Effector memory CD4-positive, alpha-beta T cell (primary cell): ENCODE measurements around the gene HIVEP3.
"Not testable (repeated sequence)": the region's sequence is repeated elsewhere in the genome, so short reads cannot be mapped to it uniquely, and the experiment has no call there.

Experiments used
- DNase-seq, 3 donors: peaks; one replicate each; pipeline ENCODE4 v3.0.0-alpha.2; 2020
- H3K27ac ChIP-seq: 2 replicates; pipeline ENCODE4 v1.7.0; 2013; ENCODE audit warnings: mild to moderate bottlenecking, low read length, moderate library complexity; ENCODE audit not compliant: insufficient read depth, poor library complexity, severe bottlenecking
- H3K27me3 ChIP-seq: replicated peaks from 2 replicates; pipeline ENCODE4 v1.7.0; 2013; ENCODE audit warnings: mild to moderate bottlenecking, low read length; ENCODE audit not compliant: insufficient read depth, control insufficient read depth, poor library complexity, severe bottlenecking
- H3K36me3 ChIP-seq: 2 replicates; pipeline ENCODE4 v1.7.0; 2013; ENCODE audit warnings: mild to moderate bottlenecking, low read length, moderate library complexity; ENCODE audit not compliant: control insufficient read depth, insufficient read depth
- H3K4me1 ChIP-seq: 2 replicates; pipeline ENCODE4 v1.7.0; 2013; ENCODE audit warnings: low read length, mild to moderate bottlenecking; ENCODE audit not compliant: control insufficient read depth, insufficient read depth, poor library complexity, severe bottlenecking
- H3K4me3 ChIP-seq: 2 replicates; pipeline ENCODE4 v1.7.0; 2013; ENCODE audit warnings: low read length, low read depth, mild to moderate bottlenecking; ENCODE audit not compliant: insufficient read depth, poor library complexity, severe bottlenecking
- H3K9me3 ChIP-seq: 2 replicates; pipeline ENCODE4 v1.7.0; 2013; ENCODE audit warnings: mild to moderate bottlenecking, low read length, moderate library complexity; ENCODE audit not compliant: control insufficient read depth

HIVEP3 gene

DNA sequence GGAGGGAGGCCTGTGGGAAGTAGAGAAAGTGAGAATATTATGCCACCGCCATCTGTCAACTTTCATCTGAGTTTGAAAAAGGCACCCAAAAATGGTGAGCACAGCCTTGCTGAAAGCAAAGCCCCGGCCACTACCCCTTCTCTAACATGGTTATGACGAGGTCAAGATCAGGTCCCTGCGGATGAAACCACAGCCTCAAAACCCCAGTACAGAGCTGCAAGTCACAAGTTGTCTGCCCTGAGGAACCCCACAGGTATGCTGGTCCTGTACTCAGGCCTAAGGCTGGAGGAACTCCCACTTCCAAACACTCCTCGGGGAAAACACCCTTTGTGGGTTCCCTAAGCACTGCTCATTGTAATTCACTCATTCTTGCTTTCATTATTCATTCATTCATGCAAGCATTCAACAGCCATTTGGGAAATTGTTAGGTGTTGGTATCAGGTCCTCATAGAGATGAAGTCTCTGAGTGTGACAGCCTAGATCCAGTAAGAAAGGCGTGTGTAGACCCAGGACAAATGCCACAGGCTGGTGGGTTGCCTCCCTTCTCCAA lies 217.7 kb downstream of the HIVEP3 start:
- no peak overlapping the region for H3K27ac ChIP-seq
- DNase-seq, result no peak
- no peaks in the 10 kb centered on the region for H3K27me3 ChIP-seq
- H3K36me3 ChIP-seq, result no peaks in the 10 kb centered on the region
- H3K9me3 ChIP-seq, result no peaks in the 10 kb centered on the region
- H3K4me1 ChIP-seq, result no peaks in the 10 kb centered on the region
- H3K4me3 ChIP-seq, result no peak overlapping the region

DNA sequence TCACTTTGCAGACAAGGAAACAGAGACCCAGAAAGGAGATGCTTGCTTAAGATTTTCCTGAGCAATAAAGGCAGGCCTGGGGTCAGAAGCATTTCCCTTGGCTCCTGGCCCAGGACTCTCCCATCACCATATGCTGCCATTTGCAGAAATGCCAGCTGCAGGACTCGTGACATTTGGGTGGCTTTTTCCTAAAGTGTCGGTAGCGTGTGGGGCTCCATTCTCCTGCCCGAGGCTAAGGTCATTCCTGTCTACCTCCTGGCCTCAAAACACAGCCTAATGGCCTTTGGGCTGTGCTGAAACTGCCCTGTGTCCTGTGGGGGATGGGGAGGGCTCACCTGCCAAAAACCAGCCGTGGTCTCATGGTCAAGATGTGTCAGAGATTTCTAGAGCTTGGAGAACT lies 218.1 kb downstream of the HIVEP3 start:
- no peak overlapping the region for H3K27ac ChIP-seq
- H3K4me1 ChIP-seq, result no peaks in the 10 kb centered on the region
- H3K4me3 ChIP-seq, result no peak overlapping the region
- DNase-seq, result no peak
- no peaks in the 10 kb centered on the region for H3K36me3 ChIP-seq
- H3K9me3 ChIP-seq, result no peaks in the 10 kb centered on the region
- no peaks in the 10 kb centered on the region for H3K27me3 ChIP-seq

DNA sequence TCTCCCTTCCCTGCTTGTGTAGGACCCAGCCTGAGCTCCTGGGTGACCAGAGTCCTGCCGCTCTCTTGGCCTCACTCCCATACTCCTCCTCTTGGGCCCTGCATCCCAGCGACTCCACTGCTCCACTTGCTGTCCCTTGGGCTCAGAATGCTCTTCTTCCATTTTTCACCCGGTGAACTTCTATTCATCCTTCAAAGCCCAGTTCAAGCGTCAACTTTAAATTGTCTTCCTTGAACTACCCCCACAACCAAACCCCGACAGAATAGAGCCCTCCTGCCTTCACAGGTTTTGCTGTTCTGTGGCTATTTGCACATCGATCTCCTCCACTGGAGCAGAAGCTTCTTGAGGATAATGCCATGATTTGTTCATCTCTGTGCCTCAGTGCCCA lies 218.9 kb downstream of the HIVEP3 start:
- no peak for DNase-seq
- no peak overlapping the region for H3K4me3 ChIP-seq
- no peak overlapping the region for H3K27ac ChIP-seq
- H3K9me3 ChIP-seq, result no peaks in the 10 kb centered on the region
- no peaks in the 10 kb centered on the region for H3K4me1 ChIP-seq
- H3K27me3 ChIP-seq, result no peaks in the 10 kb centered on the region
- H3K36me3 ChIP-seq, result no peaks in the 10 kb centered on the region

DNA sequence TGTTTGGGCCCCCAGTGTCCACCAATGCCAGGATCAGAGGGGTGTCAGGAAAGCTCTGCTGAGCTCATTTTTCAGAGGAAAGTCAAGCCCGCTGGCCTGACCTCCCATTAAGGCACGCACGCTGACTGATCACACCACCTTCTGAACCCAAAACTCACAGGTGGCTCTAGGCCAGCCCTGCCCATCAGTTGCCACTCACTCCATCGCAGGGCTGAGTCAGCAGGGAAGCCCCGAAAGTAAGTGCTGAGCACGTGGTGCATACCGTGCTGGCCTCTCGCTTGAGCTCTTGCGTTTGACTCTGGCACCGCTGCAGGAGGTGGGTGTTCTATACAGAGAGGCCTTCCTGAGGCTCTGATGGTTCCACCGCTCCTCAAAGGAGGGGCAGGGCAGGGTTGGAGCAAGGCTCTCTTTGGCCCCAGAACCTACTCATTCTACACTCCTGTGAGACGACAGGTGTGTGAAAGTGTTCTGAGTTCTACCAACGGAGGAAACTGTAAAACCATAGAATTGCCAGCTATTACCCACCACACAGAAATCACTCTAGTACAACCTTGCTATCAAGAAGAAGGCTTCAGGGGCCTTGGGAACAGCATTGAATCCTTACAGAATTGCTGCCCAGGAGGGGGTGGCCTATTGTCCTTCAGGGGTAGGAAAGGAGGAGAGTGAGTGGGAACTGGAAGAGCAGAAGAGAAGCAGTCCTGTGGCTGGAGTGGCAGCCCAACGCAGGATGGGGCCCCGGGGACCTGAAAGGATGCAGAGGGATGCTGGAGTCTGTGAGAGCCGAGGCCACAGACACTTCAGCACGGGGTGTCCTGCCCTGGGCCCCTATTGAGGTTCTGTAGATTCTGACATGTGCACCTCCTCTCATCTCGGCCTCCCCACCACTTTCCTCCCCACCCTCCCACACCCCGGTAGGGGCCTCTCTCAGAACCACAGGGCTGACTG lies 219.5 kb downstream of the HIVEP3 start:
- Histone ChIP-seq H3K36me3 (no peaks in the 10 kb centered on the region), H3K27ac (no peak overlapping the region), H3K4me1 (no peaks in the 10 kb centered on the region), H3K27me3 (no peaks in the 10 kb centered on the region), H3K9me3 (no peaks in the 10 kb centered on the region), H3K4me3 (no peak overlapping the region)
- DNase-seq, result no peak

GRCh38 chr1:41696381-41696780 lies 222.3 kb downstream of the HIVEP3 start:
- Histone ChIP-seq H3K4me1 (no peaks in the 10 kb centered on the region), H3K36me3 (no peaks in the 10 kb centered on the region), H3K4me3 (no peak overlapping the region), H3K9me3 (no peaks in the 10 kb centered on the region), H3K27ac (no peak overlapping the region), H3K27me3 (no peaks in the 10 kb centered on the region)
- no peak for DNase-seq

- Histone ChIP-seq H3K4me1 (no peaks in the 10 kb centered on the region), H3K27me3 (no peaks in the 10 kb centered on the region), H3K4me3 (no peak overlapping the region), H3K9me3 (no peaks in the 10 kb centered on the region), H3K36me3 (no peaks in the 10 kb centered on the region), H3K27ac (no peak overlapping the region)
- no peak for DNase-seq
These were observed 223.5 kb downstream of the HIVEP3 start for GRCh38 chr1:41695118-41695745.

- DNase-seq, result not testable (repeated sequence)
These were observed 226.8 kb downstream of the HIVEP3 start for GRCh38 chr1:41691966-41692365.

DNA sequence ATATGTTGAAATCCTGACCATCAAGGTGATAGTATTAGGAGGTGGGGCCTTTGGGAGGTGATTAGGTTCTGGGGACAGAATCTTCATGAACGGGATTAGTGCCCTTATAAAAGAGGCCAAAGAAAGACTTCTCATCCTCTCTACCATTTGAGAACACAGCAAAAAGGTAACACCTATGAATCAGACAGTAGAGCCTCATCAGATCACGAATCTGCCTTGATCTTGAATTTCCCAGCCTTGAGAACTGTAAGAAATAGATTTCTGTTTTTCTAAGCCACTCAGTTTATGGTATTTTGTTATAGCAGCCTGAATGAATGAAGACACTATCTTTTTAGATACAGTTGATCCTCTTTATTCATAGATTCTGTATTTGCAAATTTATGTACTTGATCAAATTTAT lies 227.3 kb downstream of the HIVEP3 start:
- Histone ChIP-seq H3K9me3 (no peaks in the 10 kb centered on the region), H3K4me3 (no peak overlapping the region), H3K27ac (no peak overlapping the region), H3K4me1 (no peaks in the 10 kb centered on the region), H3K36me3 (no peaks in the 10 kb centered on the region), H3K27me3 (no peaks in the 10 kb centered on the region)
- DNase-seq, result no peak

More at GRCh38 chr1:41691966-41692365, 226.8 kb downstream of the HIVEP3 start:
- H3K36me3 ChIP-seq, H3K27me3 ChIP-seq, H3K4me1 ChIP-seq, H3K9me3 ChIP-seq, H3K4me3 ChIP-seq, H3K27ac ChIP-seq: not testable (repeated sequence)

DNA sequence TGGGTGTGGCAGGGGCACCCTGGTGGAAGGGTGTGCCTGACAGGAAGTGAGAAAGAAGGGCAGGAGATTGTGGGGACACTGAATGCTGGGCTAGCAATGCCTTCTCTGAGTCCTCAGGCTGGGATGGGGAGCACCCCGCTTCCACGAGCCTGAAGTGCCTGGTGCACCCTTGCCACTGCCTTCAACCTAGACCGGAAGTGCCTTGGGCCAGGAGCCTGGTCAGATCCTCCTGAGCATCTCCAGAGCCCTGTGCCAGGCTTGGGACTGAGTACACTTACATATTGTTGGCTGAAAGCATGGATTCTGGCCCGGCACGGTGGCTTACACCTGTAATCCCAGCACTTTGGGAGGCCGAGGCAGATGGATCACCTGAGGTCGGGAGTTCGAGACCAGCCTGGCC lies 228.4 kb downstream of the HIVEP3 start:
- Histone ChIP-seq H3K4me1 (no peaks in the 10 kb centered on the region), H3K27me3 (no peaks in the 10 kb centered on the region), H3K9me3 (no peaks in the 10 kb centered on the region), H3K4me3 (no peak overlapping the region), H3K36me3 (no peaks in the 10 kb centered on the region), H3K27ac (no peak overlapping the region)
- DNase-seq, result no peak

DNA sequence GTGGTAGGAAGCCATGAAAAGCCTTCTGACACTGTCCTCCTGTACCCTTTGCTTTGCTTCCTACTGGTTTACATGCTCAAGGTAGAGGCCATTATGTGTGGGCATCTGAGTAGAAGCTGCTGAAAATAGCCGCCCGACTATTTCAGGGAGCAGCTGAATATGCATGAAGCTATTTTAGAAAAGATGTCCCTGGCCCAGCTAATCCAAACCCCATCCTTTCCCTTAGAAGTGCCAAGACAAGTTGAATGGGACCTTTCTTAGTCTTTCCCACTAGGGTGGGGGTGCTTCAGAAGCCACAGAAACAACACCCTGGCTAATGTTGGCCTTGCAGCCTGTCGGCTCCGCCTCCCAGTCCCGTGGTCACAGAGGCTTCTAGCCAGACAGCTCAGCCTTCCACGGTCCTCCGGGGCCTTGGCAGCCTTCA lies 229.2 kb downstream of the HIVEP3 start:
- DNase-seq, result no peak
- H3K4me1 ChIP-seq, result no peaks in the 10 kb centered on the region
- H3K4me3 ChIP-seq, result no peak overlapping the region
- H3K9me3 ChIP-seq, result no peaks in the 10 kb centered on the region
- no peak overlapping the region for H3K27ac ChIP-seq
- no peaks in the 10 kb centered on the region for H3K27me3 ChIP-seq
- no peaks in the 10 kb centered on the region for H3K36me3 ChIP-seq
